Measurements from ENCODE around the gene AKNA. TPM values are rescaled to one million over a fixed set of nuclear protein-coding genes. Genes with fewer than 3 reads are reported as not detected.
A peak's percentile ranks its signal among the peaks of the same experiment; 100 is the strongest.

Gene AKNA
- total RNA-seq, 1 experiment from 2014 or later = 29.3 TPM

DNA sequence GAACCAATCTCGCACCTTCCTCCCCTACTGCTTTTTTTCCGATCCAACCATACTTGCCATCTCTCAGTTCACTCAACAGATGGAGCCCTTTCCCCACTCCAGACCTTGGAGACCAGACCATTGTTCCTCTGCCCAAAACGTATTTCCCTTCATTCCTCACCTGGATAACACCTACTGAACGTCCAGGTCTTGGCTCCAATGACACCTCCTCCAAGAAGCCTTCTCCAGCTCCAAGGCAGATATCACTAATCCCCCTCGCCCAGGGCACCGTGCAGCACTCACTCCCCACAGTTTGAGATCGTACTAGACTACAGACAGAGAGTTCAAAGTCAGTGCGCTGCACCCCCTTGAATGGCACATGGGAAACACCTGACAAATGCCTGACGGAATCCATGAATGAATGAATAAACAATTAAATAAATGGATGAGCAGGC is 47.1 kb upstream of the AKNA start:
- DNase-seq (ENCODE audit: low spot score) = peak; percentile 49
- Mint-ChIP-seq H3K27ac (no peak overlapping the region), H3K27me3 (ENCODE audit: low read depth) (no peaks in the 10 kb centered on the region), H3K9me3 (no peaks in the 10 kb centered on the region), H3K36me3 (no peaks in the 10 kb centered on the region), H3K4me1 (peaks cover 3% of the 10 kb centered on the region; the same call in 1 of the 2 replicates), H3K4me3 (no peak overlapping the region)
- peak; percentile 97 for ATAC-seq
- peak; percentile 25; the same call in 1 of the 2 replicates for TF ChIP-seq CTCF (IDR thresholded peaks at IDR 0.05)
- TF ChIP-seq, protein P1, sequence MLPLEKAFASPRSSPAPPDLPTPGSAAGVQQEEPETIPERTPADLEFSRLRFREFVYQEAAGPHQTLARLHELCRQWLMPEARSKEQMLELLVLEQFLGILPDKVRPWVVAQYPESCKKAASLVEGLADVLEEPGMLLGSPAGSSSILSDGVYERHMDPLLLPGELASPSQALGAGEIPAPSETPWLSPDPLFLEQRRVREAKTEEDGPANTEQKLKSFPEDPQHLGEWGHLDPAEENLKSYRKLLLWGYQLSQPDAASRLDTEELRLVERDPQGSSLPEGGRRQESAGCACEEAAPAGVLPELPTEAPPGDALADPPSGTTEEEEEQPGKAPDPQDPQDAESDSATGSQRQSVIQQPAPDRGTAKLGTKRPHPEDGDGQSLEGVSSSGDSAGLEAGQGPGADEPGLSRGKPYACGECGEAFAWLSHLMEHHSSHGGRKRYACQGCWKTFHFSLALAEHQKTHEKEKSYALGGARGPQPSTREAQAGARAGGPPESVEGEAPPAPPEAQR (CRISPR knock-in tag; IDR thresholded peaks at IDR 0.05) = no peak
- ChIA-PET CTCF (interaction anchor here (0.6 to 4.3 kb wide), 19 partner anchors 9 to 472 kb away, joined by 3 to 60 read pairs (median 4); partner anchors contain the start of genes ATP6V1G1, TEX53 and WHRN), POLR2A (interaction anchor here (1.4 kb wide), 1 partner anchor 12 kb away, joined by 3 read pairs; no protein-coding TSS in a partner anchor)

DNA sequence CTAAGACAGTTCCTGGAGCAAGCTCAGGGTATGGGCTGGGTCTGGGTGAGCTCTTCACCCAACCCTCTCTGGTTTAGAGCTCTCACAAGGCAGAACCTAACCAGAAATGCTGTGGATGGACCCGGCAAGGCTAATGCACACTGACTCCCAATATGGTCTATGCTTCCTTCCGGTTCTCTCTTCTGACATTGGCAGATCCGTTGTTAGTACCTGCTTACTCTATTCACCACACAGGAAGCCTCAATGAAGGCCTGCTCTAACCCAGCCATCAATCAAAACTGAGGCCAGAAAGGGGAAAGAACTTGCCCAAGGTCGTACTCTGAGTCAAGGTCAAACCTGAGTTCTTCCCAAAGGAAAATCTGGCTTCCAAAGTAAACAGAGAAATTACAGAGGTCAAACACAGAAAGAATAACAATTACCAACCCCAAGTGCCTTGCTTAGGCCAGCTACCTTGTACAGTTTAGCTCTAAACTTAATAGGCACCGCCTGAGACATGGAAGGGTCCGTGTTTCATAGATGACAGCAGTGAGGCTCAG is 46.0 kb upstream of the AKNA start:
- Mint-ChIP-seq H3K27ac (no peak overlapping the region), H3K4me1 (peaks cover 3% of the 10 kb centered on the region; the same call in 1 of the 2 replicates), H3K27me3 (ENCODE audit: low read depth) (no peaks in the 10 kb centered on the region), H3K9me3 (no peaks in the 10 kb centered on the region), H3K36me3 (no peaks in the 10 kb centered on the region), H3K4me3 (no peak overlapping the region)
- POLR2A ChIA-PET = interaction anchor here (0.9 kb wide), 1 partner anchor 104 kb away, joined by 3 read pairs; no protein-coding TSS in a partner anchor
- no peak for TF ChIP-seq ATF1 (CRISPR knock-in tag; IDR thresholded peaks at IDR 0.05)
- TF ChIP-seq JUN (CRISPR knock-in tag; IDR thresholded peaks at IDR 0.05) = no peak
- no peak for TF ChIP-seq TEAD1 (CRISPR knock-in tag; IDR thresholded peaks at IDR 0.05)
- TF ChIP-seq SMAD3 (CRISPR knock-in tag; IDR thresholded peaks at IDR 0.05; ENCODE audit: borderline replicate concordance) = no peak
- TF ChIP-seq, protein P2, sequence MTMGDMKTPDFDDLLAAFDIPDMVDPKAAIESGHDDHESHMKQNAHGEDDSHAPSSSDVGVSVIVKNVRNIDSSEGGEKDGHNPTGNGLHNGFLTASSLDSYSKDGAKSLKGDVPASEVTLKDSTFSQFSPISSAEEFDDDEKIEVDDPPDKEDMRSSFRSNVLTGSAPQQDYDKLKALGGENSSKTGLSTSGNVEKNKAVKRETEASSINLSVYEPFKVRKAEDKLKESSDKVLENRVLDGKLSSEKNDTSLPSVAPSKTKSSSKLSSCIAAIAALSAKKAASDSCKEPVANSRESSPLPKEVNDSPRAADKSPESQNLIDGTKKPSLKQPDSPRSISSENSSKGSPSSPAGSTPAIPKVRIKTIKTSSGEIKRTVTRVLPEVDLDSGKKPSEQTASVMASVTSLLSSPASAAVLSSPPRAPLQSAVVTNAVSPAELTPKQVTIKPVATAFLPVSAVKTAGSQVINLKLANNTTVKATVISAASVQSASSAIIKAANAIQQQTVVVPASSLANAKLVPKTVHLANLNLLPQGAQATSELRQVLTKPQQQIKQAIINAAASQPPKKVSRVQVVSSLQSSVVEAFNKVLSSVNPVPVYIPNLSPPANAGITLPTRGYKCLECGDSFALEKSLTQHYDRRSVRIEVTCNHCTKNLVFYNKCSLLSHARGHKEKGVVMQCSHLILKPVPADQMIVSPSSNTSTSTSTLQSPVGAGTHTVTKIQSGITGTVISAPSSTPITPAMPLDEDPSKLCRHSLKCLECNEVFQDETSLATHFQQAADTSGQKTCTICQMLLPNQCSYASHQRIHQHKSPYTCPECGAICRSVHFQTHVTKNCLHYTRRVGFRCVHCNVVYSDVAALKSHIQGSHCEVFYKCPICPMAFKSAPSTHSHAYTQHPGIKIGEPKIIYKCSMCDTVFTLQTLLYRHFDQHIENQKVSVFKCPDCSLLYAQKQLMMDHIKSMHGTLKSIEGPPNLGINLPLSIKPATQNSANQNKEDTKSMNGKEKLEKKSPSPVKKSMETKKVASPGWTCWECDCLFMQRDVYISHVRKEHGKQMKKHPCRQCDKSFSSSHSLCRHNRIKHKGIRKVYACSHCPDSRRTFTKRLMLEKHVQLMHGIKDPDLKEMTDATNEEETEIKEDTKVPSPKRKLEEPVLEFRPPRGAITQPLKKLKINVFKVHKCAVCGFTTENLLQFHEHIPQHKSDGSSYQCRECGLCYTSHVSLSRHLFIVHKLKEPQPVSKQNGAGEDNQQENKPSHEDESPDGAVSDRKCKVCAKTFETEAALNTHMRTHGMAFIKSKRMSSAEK (CRISPR knock-in tag; IDR thresholded peaks at IDR 0.05; ENCODE audit: borderline replicate concordance) = no peak
- TF ChIP-seq USF1 (CRISPR knock-in tag; IDR thresholded peaks at IDR 0.05) = no peak
- TF ChIP-seq AR (CRISPR knock-in tag; IDR thresholded peaks at IDR 0.05) = no peak
- TF ChIP-seq ZNF219 (CRISPR knock-in tag; IDR thresholded peaks at IDR 0.05; ENCODE audit: borderline replicate concordance) = no peak
- no peak for TF ChIP-seq STAT6 (CRISPR knock-in tag; conservative IDR thresholded peaks at IDR 0.05; ENCODE audit: low read depth)
- TF ChIP-seq GABPB1 (CRISPR knock-in tag; IDR thresholded peaks at IDR 0.05) = no peak
- TF ChIP-seq TCF7 (CRISPR knock-in tag; IDR thresholded peaks at IDR 0.05; ENCODE audit: low read depth) = no peak
- DNase-seq (ENCODE audit: low spot score) (no peak), ATAC-seq (no peak)
- CTCF ChIA-PET = interaction anchor here (0.8 to 4.3 kb wide), 9 partner anchors 8 to 326 kb away, joined by 3 to 60 read pairs (median 4); no protein-coding TSS in a partner anchor
